NCI-H526 treated with DMSO at 0.1 percent for 48 hours (cell line): ENCODE results near the gene RCOR1.

Experiments used
- DNase-seq: peaks from one replicate; lab custom pipeline; 2025; lab: John Stamatoyannopoulos, UW

The RCOR1 gene

GRCh38 chr14:102678394-102678793 lies 85.9 kb downstream of the RCOR1 start:
- DNase-seq, result no peak

GRCh38 chr14:102683399-102684297 lies 91.2 kb downstream of the RCOR1 start:
- peak; percentile 21 for DNase-seq

GRCh38 chr14:102684298-102684663 lies 91.8 kb downstream of the RCOR1 start:
- no peak for DNase-seq

- no peak for DNase-seq
Measured at GRCh38 chr14:102686196-102686801, 93.8 kb downstream of the RCOR1 start.

DNA sequence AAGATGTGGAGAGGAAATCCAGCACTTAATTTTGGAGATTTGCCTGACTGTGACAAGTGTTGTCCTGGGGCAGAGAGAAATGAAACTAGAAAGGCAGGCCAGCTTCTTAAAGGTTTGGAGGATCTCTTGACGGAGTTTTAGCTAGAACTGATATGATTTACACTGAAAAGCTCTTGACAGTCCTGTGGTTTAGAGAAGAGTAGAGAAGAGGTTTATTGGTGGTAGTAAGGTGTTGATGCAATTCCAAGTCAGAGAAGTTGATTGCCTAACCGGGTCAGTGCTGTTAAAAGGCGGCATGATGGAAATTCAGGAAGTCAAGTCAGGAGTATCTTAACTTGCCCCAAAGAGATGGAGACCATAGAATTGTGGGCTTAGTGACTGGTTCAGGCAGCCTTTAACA lies 95.8 kb downstream of the RCOR1 start:
- no peak for DNase-seq

GRCh38 chr14:102690509-102691286 lies 98.2 kb downstream of the RCOR1 start:
- DNase-seq, result no peak

- no peak for DNase-seq
Measured at GRCh38 chr14:102691763-102692162, 99.3 kb downstream of the RCOR1 start.

DNA sequence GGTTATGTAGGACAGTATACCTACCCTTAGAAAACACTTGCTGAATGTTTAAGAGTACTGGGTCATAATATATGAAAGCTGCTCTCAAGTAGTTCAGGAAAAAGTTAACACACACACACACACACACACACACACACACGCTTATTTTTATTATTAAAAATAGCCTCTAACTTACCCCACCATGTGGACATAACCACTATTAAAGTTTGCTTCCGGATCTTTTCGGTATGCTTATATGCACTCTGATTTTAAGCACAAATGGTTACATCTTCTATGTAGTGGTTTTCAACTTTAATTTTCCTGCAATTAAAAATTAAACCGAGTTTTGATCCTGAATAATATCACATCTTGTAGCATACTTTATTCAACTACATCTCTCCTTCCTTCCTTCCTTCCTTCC lies 99.9 kb downstream of the RCOR1 start:
- no peak for DNase-seq

DNA sequence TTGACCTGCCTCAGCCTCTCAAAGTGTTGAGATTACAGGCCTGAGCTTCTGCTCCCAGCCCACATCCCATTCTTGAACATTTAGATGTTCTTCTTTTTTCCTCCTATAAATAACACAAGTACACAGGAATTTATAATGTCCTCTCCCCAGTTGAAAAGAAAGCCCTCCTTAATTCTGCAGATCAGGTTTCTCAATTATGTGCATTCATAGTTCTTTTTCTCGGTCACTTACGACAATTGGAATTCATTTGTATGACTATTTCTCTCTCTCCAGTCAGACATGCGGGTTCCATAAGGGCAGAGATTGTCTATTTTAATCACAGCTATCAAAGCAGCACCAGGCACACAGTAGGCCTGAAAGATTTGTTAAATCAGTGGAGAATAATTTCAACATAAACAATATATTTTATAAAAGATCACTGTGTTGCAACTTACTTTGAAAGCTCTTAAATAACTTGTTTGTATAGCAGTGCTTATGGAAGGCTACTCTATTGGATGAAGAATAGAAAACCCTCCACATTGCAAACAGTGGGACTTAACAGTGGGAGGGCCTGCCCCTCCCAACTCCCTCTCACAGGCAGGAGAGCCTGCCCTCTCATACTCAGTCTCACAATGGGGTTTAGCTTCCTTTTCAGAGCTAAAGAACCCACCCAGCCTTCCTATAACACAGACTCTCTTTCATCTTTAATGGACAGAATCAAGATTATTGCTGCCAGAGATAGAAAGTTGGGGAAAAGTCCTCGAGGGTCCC lies 100.7 kb downstream of the RCOR1 start:
- no peak for DNase-seq

- DNase-seq, result peak; percentile 68
Measured at GRCh38 chr14:102694530-102695166, 102.2 kb downstream of the RCOR1 start.

DNA sequence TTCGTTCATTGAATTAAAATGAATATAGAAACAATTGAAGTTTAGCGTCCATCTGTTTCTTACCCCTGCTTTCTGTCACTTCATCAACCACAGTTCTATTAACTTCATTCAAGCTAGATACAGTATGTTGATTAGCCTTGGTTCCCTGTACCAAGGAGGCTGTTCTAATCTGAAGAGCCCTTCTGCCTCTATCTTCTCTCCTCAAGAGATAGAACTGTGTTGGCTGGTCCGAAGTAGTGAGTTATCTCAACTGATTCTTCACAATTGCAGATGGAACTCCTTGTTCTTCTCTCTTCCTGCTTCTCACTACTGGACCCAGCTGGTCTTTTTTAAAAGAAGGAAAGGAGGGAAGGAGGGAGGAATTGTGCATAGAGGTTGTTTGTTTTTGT lies 102.7 kb downstream of the RCOR1 start:
- no peak for DNase-seq

DNA sequence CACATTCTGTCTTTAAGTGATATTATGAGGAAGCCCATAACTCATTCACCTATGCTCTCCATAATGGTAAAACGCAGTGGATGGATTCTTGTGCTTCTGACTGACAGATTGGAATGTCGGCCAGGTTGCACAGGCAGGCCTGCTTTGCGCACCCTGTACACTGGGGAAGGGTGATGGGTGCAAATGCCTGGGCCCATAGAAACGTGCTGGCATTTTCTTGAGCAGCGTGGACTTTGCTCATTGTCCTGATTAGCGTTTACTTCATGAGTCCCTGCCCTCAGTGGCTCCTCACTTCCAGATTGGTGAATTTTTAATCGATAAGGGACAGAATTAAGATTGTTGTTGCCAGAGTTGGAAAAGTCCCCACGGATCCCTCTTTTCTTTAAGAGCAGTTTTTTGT lies 103.9 kb downstream of the RCOR1 start:
- DNase-seq, result no peak

DNA sequence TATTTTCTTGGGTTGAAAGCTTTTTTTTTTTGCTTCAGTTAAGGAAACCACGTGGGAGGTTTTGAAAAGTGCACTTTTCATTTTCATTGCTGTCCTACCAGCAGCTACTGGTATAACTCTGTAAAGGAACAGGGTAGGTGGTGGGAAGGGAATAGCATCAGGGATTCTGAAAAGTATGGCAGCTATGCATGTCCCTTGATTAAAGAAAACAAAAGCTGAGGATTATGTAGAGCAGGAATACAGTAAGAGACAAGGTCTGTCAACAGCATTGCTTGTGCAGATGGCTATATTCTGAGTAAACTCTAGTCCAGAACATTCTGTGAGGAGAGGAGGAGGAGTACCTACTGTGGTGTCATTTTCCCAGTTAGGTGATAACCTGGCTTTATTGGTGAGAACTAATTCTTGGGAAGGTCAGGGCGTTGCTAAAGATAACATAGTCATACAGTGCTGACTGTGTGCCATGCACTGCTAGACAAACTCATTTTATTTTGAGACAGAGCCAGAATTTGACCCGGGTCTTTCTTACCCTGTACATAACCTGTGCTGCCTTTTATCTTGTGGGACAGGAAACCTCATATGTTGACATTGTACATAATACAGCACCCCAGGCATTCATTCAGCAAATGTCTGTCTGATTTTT lies 104.5 kb downstream of the RCOR1 start:
- no peak for DNase-seq

GRCh38 chr14:102697501-102697900 lies 105.1 kb downstream of the RCOR1 start:
- DNase-seq, result no peak

GRCh38 chr14:102699416-102700110 lies 107.1 kb downstream of the RCOR1 start:
- no peak for DNase-seq

GRCh38 chr14:102708494-102708893 lies 116.0 kb downstream of the RCOR1 start:
- no peak for DNase-seq

GRCh38 chr14:102711207-102711606 lies 118.8 kb downstream of the RCOR1 start:
- DNase-seq, result no peak

GRCh38 chr14:102711946-102712345 lies 119.5 kb downstream of the RCOR1 start:
- no peak for DNase-seq

DNA sequence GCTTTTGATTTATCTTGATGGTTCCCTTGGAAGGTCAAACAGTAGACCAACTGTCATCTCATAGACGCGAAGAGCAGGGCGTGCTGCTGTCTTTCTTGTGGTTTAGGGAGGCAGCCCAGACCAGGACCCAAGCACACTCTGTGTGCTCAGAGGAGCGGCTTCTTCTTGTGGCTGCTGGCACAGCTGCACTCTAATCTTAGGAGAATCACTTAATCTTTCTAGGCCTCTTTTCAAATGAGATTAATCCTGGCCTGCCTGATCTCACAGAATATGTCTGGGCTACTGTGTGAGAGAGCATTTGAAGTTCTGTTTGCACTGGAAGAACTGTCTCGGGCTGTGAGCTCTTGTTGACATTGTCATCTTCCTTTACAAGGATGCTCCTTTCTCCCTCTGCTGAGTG lies 124.8 kb downstream of the RCOR1 start:
- DNase-seq, result no peak

- DNase-seq, result no peak
Measured at GRCh38 chr14:102722646-102723045, 130.2 kb downstream of the RCOR1 start.

- DNase-seq, result no peak
Measured at GRCh38 chr14:102723650-102724049, 131.2 kb downstream of the RCOR1 start.
